HepG2 (cell line): ENCODE data around the gene TAGAP. TPM values are rescaled to one million over a fixed set of nuclear protein-coding genes. Genes with fewer than 3 reads are reported as not detected.
"Not testable (repeated sequence)": the region's sequence is repeated elsewhere in the genome, so short reads cannot be mapped to it uniquely, and the experiment has no call there.

ENCODE experiments used
- ATAC-seq: fragments of 200-7000 bp; cut with Tn5 transposase; 3 replicates; pipeline ENCODE4 v1.9.1; 2020; ENCODE audit warnings: mild to moderate bottlenecking, moderate library complexity
- BruUV-seq: library from RNA; stranded (reverse); fragments of 400-500 nt; replicated peaks from 2 replicates; lab custom pipeline; 2021; lab: Mats Ljungman, UMichigan
- CTCF ChIA-PET: fragments of 300-600 bp; formaldehyde crosslinking; extraction: SDS; loops from one replicate; lab custom pipeline; 2021; ENCODE audit warnings: low total read pairs, inconsistent platforms, low intra/inter-chr PET ratio; lab: Yijun Ruan, JAX
- POLR2A ChIA-PET: fragments of 350-600 bp; sonication (Branson Sonifier 250); formaldehyde crosslinking; loops from one replicate; lab custom pipeline; 2020; ENCODE audit warnings: antibody characterized with exemption, inconsistent platforms; lab: Yijun Ruan, JAX
- DNase-seq: peaks from one replicate; pipeline ENCODE4 v3.0.0-alpha.2; 2015; ENCODE audit warnings: low spot score
- FAIRE-seq: peaks from 3 replicates; lab custom pipeline; 2011; peaks lifted over from hg19 to GRCh38; lab: Jason Lieb, UNC
- H2AFZ ChIP-seq: one replicate; pipeline ENCODE4 v1.6.1; 2011; ENCODE audit warnings: low read length, inconsistent platforms
- H3K27ac ChIP-seq: fragments of 300-600 bp; 3 replicates; pipeline ENCODE4 v1.8.0; 2011; ENCODE audit warnings: mixed run types, mild to moderate bottlenecking, mixed read lengths, low read length, inconsistent platforms; ENCODE audit not compliant: insufficient read depth; ENCODE audit errors: extremely low read length
- H3K27me3 ChIP-seq, 2 experiments: fragments of 200-600 bp in 1 of 2; 2 replicates in 1 of 2; 3 replicates in 1 of 2; pipeline versions ENCODE4 v1.6.0 to v1.8.0; 2011; ENCODE audit warnings: low read length in 2 of 2, mild to moderate bottlenecking in 2 of 2, moderate library complexity in 2 of 2, inconsistent platforms in 1 of 2; ENCODE audit not compliant: insufficient read depth in 2 of 2, control insufficient read depth in 1 of 2
- H3K36me3 ChIP-seq, 2 experiments: fragments of 200-600 bp in 1 of 2; replicated peaks in 1 of 2; 2 replicates in 1 of 2; 3 replicates in 1 of 2; pipeline versions ENCODE4 v1.5.1 to v1.8.0; 2011; ENCODE audit warnings: low read length in 2 of 2, inconsistent platforms in 1 of 2; ENCODE audit not compliant: insufficient read depth in 2 of 2, control insufficient read depth in 1 of 2
- H3K4me1 ChIP-seq: 2 replicates; pipeline ENCODE4 v1.5.1; 2012; ENCODE audit warnings: low read length, inconsistent platforms; ENCODE audit not compliant: insufficient read depth
- H3K4me2 ChIP-seq: 2 replicates; pipeline ENCODE4 v1.6.0; 2011; ENCODE audit warnings: low read depth, low read length, inconsistent platforms
- H3K4me3 ChIP-seq, 3 experiments: fragments of 200-600 bp in 1 of 3; sonication (generic), shearing (Covaris generic) in 1 of 3; replicated peaks in 1 of 3; 2 replicates each; pipeline ENCODE4 v1.5.1; 2011 to 2016; ENCODE audit warnings: low read length in 3 of 3, inconsistent platforms in 2 of 3, low read depth in 2 of 3, mild to moderate bottlenecking in 2 of 3, control low read depth in 1 of 3, mixed read lengths in 1 of 3; ENCODE audit not compliant: insufficient read depth in 1 of 3
- H3K79me2 ChIP-seq: one replicate; pipeline ENCODE4 v1.6.1; 2011; ENCODE audit warnings: low read length, inconsistent platforms; ENCODE audit not compliant: insufficient read depth
- H3K9ac ChIP-seq: 2 replicates; pipeline ENCODE4 v1.6.0; 2011; ENCODE audit warnings: mild to moderate bottlenecking, low read depth, low read length, inconsistent platforms; ENCODE audit not compliant: insufficient read depth
- H3K9me3 ChIP-seq: 2 replicates; pipeline ENCODE4 v1.5.1; 2012; ENCODE audit warnings: mild to moderate bottlenecking, low read length
- H4K20me1 ChIP-seq: 2 replicates; pipeline ENCODE4 v1.6.0; 2011; ENCODE audit warnings: inconsistent platforms, mild to moderate bottlenecking, low read length, moderate library complexity; ENCODE audit not compliant: insufficient read depth
- HNRNPK ChIP-seq: fragments of 200-400 bp; formaldehyde crosslinking; IDR thresholded peaks from 2 replicates; pipeline ENCODE4 v1.6.1; 2018; ENCODE audit warnings: low read length, low read depth, moderate library complexity, mild to moderate bottlenecking; ENCODE audit not compliant: poor library complexity, severe bottlenecking
- MAFG ChIP-seq: sonication (generic); formaldehyde crosslinking; IDR thresholded peaks from 2 replicates; pipeline ENCODE4 v1.5.1; 2020; ENCODE audit warnings: mild to moderate bottlenecking, missing genetic modification reagents
- NFIC ChIP-seq: IDR thresholded peaks from 2 replicates; pipeline ENCODE4 v1.6.1; 2012; ENCODE audit warnings: mild to moderate bottlenecking, low read length, inconsistent platforms
- XBP1 ChIP-seq: sonication (generic); formaldehyde crosslinking; IDR thresholded peaks from 2 replicates; pipeline ENCODE4 v1.5.0; 2020; ENCODE audit warnings: missing genetic modification reagents
- ZHX2 ChIP-seq, 2 experiments: sonication (generic) in 1 of 2; formaldehyde crosslinking in 1 of 2; IDR thresholded peaks; 2 replicates each; pipeline versions ENCODE4 v1.6.1 to v1.9.0; 2014 to 2022; ENCODE audit warnings: antibody characterized with exemption in 1 of 2, borderline replicate concordance in 1 of 2, inconsistent platforms in 1 of 2, low read depth in 1 of 2, missing genetic modification reagents in 1 of 2
- ZIK1 ChIP-seq: sonication (generic); formaldehyde crosslinking; IDR thresholded peaks from 2 replicates; pipeline ENCODE4 v1.5.0; 2020; ENCODE audit warnings: mild to moderate bottlenecking, low read depth, missing genetic modification reagents, borderline replicate concordance
- ZNF136 ChIP-seq: sonication (generic); formaldehyde crosslinking; IDR thresholded peaks from 2 replicates; pipeline ENCODE4 v1.8.1; 2022; ENCODE audit warnings: low read depth, mild to moderate bottlenecking, moderate library complexity, missing genetic modification reagents
- ZNF550 ChIP-seq: sonication (generic); formaldehyde crosslinking; IDR thresholded peaks from 2 replicates; pipeline ENCODE4 v1.4.0; 2020; ENCODE audit warnings: mild to moderate bottlenecking, missing genetic modification reagents, borderline replicate concordance
- ZNF841 ChIP-seq: sonication (generic); formaldehyde crosslinking; IDR thresholded peaks from 2 replicates; pipeline ENCODE4 v1.8.1; 2023; ENCODE audit warnings: missing genetic modification reagents, borderline replicate concordance
- WGBS: methylation state at CpG from one replicate; pipeline ENCODE4 v1.1.6; 2017; ENCODE audit warnings: low lambda C conversion rate; 5-methylcytosine and 5-hydroxymethylcytosine counted together
- in situ Hi-C: cut with HindIII; loops from 2 replicates; pipeline ENCODE4 v1.10.0; 2017; ENCODE audit warnings: low pct_unique_long_range_greater_than_20kb; ENCODE audit not compliant: extremely low pct_ligation_motif_present
- intact Hi-C: fragments of 100-400 bp; cut with micrococcal nuclease; formaldehyde crosslinking; loops from one replicate; pipeline ENCODE4 v1.10.0; 2022; ENCODE audit not compliant: unreplicated experiment
- polyA plus RNA-seq, 8 experiments: library from polyadenylated mRNA; depleted of rRNA in 3 of 8; stranded (reverse) in 7 of 8; unstranded in 1 of 8; fragments of >200 nt; fragmentation: Illumina TruSeq in 4 of 8; extraction: Trizol in 4 of 8; gene quantifications; 2 replicates each; pipeline versions ENCODE4 v1.2.1 to v1.2.3, GENCODE V29; 2011 to 2016; ENCODE audit warnings: low read depth in 4 of 8, missing spikeins in 1 of 8, mixed read lengths in 1 of 8; ENCODE audit not compliant: insufficient read depth in 1 of 8
- total RNA-seq, 5 experiments: library from RNA; depleted of rRNA; stranded (reverse); fragments of >200 nt; fragmentation: Illumina TruSeq; extraction: Trizol; gene quantifications; 2 replicates each; pipeline ENCODE4 v1.2.3, GENCODE V29; 2016; ENCODE audit warnings: low read depth in 1 of 5

The TAGAP gene
- total and polyA plus RNA-seq, 2 of the 13 experiments (the other 11 are each of a cell fraction or from before 2014, with no cell fraction given), result not detected

DNA sequence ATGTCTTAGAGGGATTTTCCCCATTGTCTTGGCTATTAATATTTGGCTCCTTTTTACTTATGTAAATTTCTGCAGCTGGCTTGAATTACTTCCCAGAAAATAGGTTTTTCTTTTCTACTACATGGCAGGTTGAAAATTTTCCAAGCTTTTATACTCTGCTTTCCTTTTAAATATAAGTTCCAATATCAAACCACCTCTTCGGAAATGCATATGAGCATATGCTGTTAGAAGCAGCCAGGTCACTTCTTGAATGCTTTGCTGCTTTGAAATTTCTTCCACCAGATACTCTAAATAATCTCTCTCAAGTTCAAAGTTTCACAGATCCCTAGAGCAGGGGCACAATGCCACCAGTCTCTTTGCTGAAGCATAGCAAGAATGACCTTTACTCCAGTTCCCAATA lies 19.6 kb downstream of the TAGAP start:
- intact Hi-C loops, H3K4me2 ChIP-seq, ATAC-seq, BruUV-seq, FAIRE-seq, H3K9ac ChIP-seq, H4K20me1 ChIP-seq, in situ Hi-C loops, H3K27me3 ChIP-seq, H3K4me1 ChIP-seq, POLR2A ChIA-PET, H3K27ac ChIP-seq, H2AFZ ChIP-seq, CTCF ChIA-PET, H3K36me3 ChIP-seq, H3K4me3 ChIP-seq, H3K79me2 ChIP-seq, DNase-seq: not testable (repeated sequence)
- WGBS, result 46% methylated on average over 1 of the region's 1 CpG
- TF ChIP-seq ZNF841 (CRISPR knock-in tag), result peak; percentile 98
- H3K9me3 ChIP-seq, result peaks cover 18% of the 10 kb centered on the region; the same call in 1 of the 2 replicates

- CTCF ChIA-PET, result no interaction called here
- Histone ChIP-seq H3K9me3 (peaks cover 18% of the 10 kb centered on the region; the same call in 1 of the 2 replicates), H3K4me1 (no peaks in the 10 kb centered on the region), H3K9ac (no peak overlapping the region), H3K27ac (no peak overlapping the region), H2AFZ (no peak overlapping the region), H3K27me3 (0 out of 5 replicates have a peak, but pooled peaks cover 0 to 2% of the 10 kb centered on the region in 2 experiments), H3K4me2 (no peak overlapping the region), H3K36me3 (no peaks in the 10 kb centered on the region), H4K20me1 (no peaks in the 10 kb centered on the region), H3K79me2 (no peaks in the 10 kb centered on the region), H3K4me3 (no peak overlapping the region)
- 9% methylated on average over 4 of the region's 4 CpGs for WGBS
- POLR2A ChIA-PET, result no interaction called here
- intact Hi-C loops, result no loop called here
- FAIRE-seq (no peak), DNase-seq (no peak), ATAC-seq (no peak)
- BruUV-seq, result no TSS peak
- in situ Hi-C loops, result no loop called here
- TF ChIP-seq XBP1 (CRISPR knock-in tag) (no peak), NFIC (no peak), ZNF550 (CRISPR knock-in tag) (no peak), ZHX2 (IDR thresholded peaks at IDR 0.05; ENCODE audit: low read depth) (no peak), ZHX2 (CRISPR knock-in tag; IDR thresholded peaks at IDR 0.05; ENCODE audit: borderline replicate concordance) (no peak), HNRNPK (no peak), ZNF136 (CRISPR knock-in tag) (no peak), MAFG (no peak), ZIK1 (CRISPR knock-in tag) (no peak)
Observed at GRCh38 chr6:159023893-159024292, 20.9 kb downstream of the TAGAP start.
